GM19438 (cell line): Measurements from ENCODE around the gene DAB2IP.

Experiments
- ATAC-seq: cut with Tn5 transposase; IDR thresholded peaks from one replicate; pipeline ENCODE4 v1.9.1; 2021; ENCODE audit warnings: low read depth; ENCODE audit not compliant: unreplicated experiment

DAB2IP gene

GRCh38 chr9:121773286-121773953 is 122.0 kb downstream of the DAB2IP start:
- no peak for ATAC-seq

- ATAC-seq: no peak
These were observed 122.7 kb downstream of the DAB2IP start for GRCh38 chr9:121773954-121774714.

DNA sequence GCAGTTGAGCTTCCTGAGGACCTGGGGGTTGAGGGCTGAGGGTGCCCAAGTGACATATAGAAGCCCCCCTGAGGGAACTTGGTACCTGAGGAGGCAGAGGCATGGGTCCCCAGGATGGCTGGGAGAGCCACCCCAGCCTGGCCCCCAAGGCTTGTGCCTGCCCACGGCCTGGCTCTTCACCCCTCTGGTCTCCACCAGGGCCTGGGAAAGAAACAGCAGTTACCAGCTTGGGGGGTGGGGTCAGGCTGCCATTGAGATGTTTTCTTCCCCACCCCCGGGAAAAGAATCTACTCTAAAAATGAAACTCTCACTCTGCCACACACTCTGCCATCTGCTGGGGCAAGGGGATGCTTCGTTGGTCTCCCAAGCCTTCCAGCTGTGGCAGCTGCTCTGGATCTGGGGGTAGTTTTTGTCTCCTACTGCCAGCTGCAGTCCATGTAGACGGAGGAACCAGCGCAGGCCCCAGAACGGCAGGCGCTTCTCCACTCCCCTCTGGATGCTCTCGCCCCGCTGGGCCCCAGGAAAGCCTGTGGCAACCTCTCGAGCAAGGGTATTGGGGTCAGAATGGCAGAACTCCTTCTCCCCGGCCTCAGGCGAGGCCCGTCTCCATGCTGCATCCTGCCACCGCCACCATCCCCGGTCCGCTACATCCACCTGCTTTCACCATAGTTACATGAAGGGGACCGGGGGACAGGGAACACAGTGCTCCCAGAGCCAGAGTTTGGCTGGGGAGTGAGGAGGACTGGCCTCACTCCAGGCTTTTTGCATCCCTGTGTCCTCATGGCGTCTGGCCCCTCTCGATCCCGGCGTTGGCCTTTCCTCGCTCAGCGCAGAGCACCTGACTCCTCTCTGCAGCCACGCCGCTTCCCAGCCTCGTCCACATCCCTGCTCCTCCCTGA is 123.5 kb downstream of the DAB2IP start:
- ATAC-seq: no peak

DNA sequence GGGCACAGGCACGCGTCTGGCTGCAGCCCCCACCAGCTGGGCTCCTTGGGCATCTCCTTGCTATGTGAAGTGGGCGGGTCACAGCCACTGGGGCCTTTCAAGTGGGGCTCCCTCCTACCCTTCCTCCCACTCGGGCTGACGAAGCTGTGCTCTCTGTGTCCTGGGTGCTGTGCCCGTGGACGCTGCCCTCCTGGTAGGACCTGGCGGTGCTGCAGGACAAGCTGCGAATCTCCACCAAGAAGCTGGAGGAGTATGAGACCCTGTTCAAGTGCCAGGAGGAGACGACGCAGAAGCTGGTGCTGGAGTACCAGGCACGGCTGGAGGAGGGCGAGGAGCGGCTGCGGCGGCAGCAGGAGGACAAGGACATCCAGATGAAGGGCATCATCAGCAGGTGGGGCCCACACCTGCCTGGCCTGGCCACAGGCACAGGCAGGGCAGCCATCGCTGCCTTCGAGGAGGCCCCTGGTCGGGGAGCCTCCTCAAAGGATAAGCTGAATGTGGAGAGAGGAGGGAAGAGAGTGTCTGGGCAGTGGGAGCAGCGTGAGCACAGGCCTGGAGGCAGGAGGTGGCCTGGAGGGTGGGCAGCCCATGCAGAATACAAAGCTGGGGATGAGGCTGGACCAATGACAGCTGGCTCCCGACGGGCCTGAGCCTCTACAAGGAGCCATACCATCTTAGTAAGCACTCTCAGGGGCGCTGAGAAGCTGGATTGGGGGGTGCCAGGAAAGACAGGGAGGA is 124.7 kb downstream of the DAB2IP start:
- no peak for ATAC-seq

GRCh38 chr9:121776739-121777637 is 125.6 kb downstream of the DAB2IP start:
- no peak for ATAC-seq

- ATAC-seq: no peak
These were observed 127.1 kb downstream of the DAB2IP start for GRCh38 chr9:121778252-121779225.

DNA sequence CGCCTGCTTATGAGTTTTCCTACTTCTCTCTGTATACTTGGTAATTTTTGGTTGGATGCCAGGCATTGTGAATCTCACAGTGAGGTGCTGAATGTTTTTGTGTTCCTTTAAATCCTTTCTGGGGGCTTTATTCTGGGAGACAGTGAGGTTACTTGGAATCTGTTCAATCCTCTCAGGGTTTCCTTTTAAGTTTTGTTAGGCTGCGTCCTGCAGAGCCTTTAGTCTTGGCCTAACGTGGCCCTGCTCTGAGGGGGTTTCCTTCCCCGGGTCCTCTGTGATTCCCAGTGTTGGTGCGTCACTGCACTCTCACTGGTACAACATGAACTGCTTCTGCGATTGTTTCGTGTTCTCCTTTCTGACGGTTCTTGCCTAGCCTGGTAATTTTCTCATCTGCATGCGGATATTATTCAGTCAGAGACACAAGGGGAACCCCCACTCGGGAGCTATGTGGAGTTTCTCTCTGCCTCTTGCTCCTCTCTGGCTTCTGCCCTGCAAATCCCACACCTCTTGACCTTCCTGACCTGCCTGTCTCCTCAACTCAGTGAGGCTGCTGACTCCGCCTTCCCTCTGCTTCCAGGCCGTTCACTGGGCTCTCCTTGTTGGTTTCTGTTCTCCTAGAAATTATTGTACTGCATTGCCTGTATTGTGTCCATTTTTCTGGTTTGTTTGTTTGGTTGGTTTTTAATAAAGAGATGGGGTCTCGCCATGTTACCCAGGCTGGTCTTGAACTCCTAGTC is 128.1 kb downstream of the DAB2IP start:
- no peak for ATAC-seq

- no peak for ATAC-seq
These were observed 129.0 kb downstream of the DAB2IP start for GRCh38 chr9:121780177-121781040.

GRCh38 chr9:121781145-121781548 is 129.7 kb downstream of the DAB2IP start:
- ATAC-seq: no peak

DNA sequence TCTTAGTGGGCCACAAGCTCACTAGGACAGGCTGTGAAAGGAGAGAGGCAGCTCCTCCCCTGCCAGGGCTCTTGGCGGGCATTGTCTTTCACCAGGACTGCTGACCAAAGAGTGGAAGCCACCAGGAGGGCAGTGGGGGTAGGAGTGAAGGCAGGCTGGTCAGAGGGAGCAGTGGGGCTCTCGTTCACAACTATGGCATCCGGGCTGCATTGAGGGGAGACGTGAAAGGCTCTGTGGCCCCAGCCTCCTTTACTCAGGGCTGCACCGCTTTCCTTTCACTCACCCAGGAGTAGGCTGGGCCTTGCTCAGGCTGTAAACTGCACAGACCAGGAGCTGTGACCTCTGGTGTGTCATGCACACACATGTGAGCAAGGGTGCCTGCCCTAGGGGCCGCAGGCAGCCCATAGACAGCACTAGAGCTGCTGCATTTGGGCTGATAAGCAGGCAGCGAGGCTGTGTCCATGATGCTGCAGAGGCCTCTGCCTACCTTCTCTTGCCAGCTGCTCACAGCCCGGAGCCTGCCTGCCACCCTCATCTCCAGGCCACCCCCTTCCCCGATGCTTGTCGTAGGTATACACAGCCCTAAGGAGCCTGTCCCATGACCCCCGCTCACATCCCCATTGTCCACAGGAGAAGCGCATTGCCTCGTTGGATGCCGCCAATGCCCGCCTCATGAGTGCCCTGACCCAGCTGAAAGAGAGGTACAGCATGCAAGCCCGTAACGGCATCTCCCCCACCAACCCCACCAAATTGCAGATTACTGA is 130.4 kb downstream of the DAB2IP start:
- no peak for ATAC-seq

GRCh38 chr9:121782514-121783110 is 131.2 kb downstream of the DAB2IP start:
- no peak for ATAC-seq

DNA sequence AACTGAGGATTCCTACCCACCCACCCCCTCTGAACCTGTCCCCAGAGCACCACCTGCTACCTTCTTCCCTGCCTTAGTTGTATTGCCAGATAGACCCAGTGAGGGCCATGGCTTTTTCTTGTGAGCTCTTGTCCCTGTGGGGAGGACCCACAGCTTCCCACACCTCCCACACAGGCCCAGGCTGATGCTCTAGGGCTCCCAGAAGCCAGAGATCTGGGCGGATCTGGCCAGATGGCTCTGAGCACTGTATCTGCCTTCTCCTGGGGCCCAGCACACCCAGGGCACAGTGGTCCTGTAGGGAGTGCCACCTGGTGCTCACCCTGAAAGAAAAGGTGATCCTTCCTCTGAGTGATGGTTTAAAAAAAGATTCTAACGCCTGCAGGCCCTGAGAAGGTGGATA is 131.7 kb downstream of the DAB2IP start:
- ATAC-seq: no peak

- ATAC-seq: no peak
These were observed 132.4 kb downstream of the DAB2IP start for GRCh38 chr9:121783521-121784507.

- no peak for ATAC-seq
These were observed 133.4 kb downstream of the DAB2IP start for GRCh38 chr9:121784731-121785411.
